GM19397 (cell line): Measurements from ENCODE around the gene NUCKS1.
A peak's percentile ranks its signal among the peaks of the same experiment; 100 is the strongest.

Source experiments
- ATAC-seq: cut with Tn5 transposase; IDR thresholded peaks from one replicate; pipeline ENCODE4 v1.9.1; 2021; ENCODE audit warnings: mild to moderate bottlenecking, moderate library complexity; ENCODE audit not compliant: unreplicated experiment

Gene NUCKS1

GRCh38 chr1:205672395-205672889 is 77.5 kb downstream of the NUCKS1 start:
- ATAC-seq, result no peak

- ATAC-seq, result no peak
Observed at GRCh38 chr1:205670611-205671430, 79.2 kb downstream of the NUCKS1 start.

GRCh38 chr1:205670150-205670446 is 79.9 kb downstream of the NUCKS1 start:
- ATAC-seq, result no peak

- ATAC-seq, result peak; percentile 23
Observed at GRCh38 chr1:205669341-205670149, 80.4 kb downstream of the NUCKS1 start.

GRCh38 chr1:205668951-205669340 is 81.0 kb downstream of the NUCKS1 start:
- peak; percentile 46 for ATAC-seq

GRCh38 chr1:205667909-205668643 is 81.9 kb downstream of the NUCKS1 start:
- ATAC-seq, result no peak

- ATAC-seq, result no peak
Observed at GRCh38 chr1:205666372-205667166, 83.4 kb downstream of the NUCKS1 start.

- no peak for ATAC-seq
Observed at GRCh38 chr1:205665201-205666045, 84.6 kb downstream of the NUCKS1 start.

GRCh38 chr1:205664399-205665017 is 85.5 kb downstream of the NUCKS1 start:
- no peak for ATAC-seq

- ATAC-seq, result no peak
Observed at GRCh38 chr1:205663286-205663936, 86.6 kb downstream of the NUCKS1 start.
